WTC11 (cell line): ENCODE measurements around the gene PLET1. TPM values are rescaled to one million over a fixed set of nuclear protein-coding genes. Genes with fewer than 3 reads are reported as not detected.

Experiments used
- ATAC-seq: fragments of 200-7000 bp; cut with Tn5 transposase; 2 replicates; pipeline ENCODE4 v1.10.0; 2021; ENCODE audit warnings: mild to moderate bottlenecking, moderate library complexity
- CTCF ChIA-PET: fragments of 300-600 bp; sonication (Branson Sonifier 250); formaldehyde crosslinking; loops from one replicate; lab custom pipeline; 2021; ENCODE audit warnings: antibody characterized with exemption; lab: Charles Lee
- POLR2A ChIA-PET: fragments of 350-600 bp; sonication (Branson Sonifier 250); formaldehyde crosslinking; loops from one replicate; lab custom pipeline; 2021; ENCODE audit warnings: antibody characterized with exemption; lab: Charles Lee
- DNase-seq: peaks from one replicate; pipeline ENCODE4 v3.0.0; 2021; ENCODE audit warnings: low spot score
- H3K27ac Mint-ChIP-seq: 2 replicates; pipeline ENCODE4 v1.8.0; 2021; ENCODE audit warnings: mixed read lengths
- H3K27me3 Mint-ChIP-seq: 2 replicates; pipeline ENCODE4 v1.8.0; 2021; ENCODE audit warnings: low read depth, mild to moderate bottlenecking, moderate library complexity, mixed read lengths
- H3K36me3 Mint-ChIP-seq: 2 replicates; pipeline ENCODE4 v1.8.0; 2021; ENCODE audit warnings: mixed read lengths
- H3K4me1 Mint-ChIP-seq: 2 replicates; pipeline ENCODE4 v1.8.0; 2022; ENCODE audit warnings: mixed read lengths
- H3K4me3 Mint-ChIP-seq: 2 replicates; pipeline ENCODE4 v1.8.0; 2021; ENCODE audit warnings: mild to moderate bottlenecking, moderate library complexity, mixed read lengths
- H3K9me3 Mint-ChIP-seq: 2 replicates; pipeline ENCODE4 v1.8.0; 2021; ENCODE audit warnings: mixed read lengths
- ELF4 ChIP-seq: sonication (generic); formaldehyde crosslinking; IDR thresholded peaks from 2 replicates; pipeline ENCODE4 v1.8.1; 2022; ENCODE audit warnings: low read depth, mild to moderate bottlenecking, moderate library complexity, missing genetic modification reagents
- ESRRA ChIP-seq: sonication (generic); formaldehyde crosslinking; IDR thresholded peaks from 2 replicates; pipeline ENCODE4 v1.8.1; 2022; ENCODE audit warnings: mild to moderate bottlenecking, missing genetic modification reagents, borderline replicate concordance
- FOXP1 ChIP-seq: sonication (generic); formaldehyde crosslinking; IDR thresholded peaks from 2 replicates; pipeline ENCODE4 v1.8.0; 2022; ENCODE audit warnings: missing genetic modification reagents, mild to moderate bottlenecking, moderate library complexity, borderline replicate concordance
- JUN ChIP-seq: sonication (generic); formaldehyde crosslinking; IDR thresholded peaks from 2 replicates; pipeline ENCODE4 v1.8.0; 2023; ENCODE audit warnings: mild to moderate bottlenecking, missing genetic modification reagents
- NFYB ChIP-seq: sonication (generic); formaldehyde crosslinking; conservative IDR thresholded peaks from 2 replicates; pipeline ENCODE4 v1.8.0; 2022; ENCODE audit warnings: low read depth, missing genetic modification reagents
- NR1H2 ChIP-seq: sonication (generic); formaldehyde crosslinking; IDR thresholded peaks from 2 replicates; pipeline ENCODE4 v1.9.0; 2021; ENCODE audit warnings: mild to moderate bottlenecking, moderate library complexity, missing genetic modification reagents
- RELA ChIP-seq: sonication (generic); formaldehyde crosslinking; IDR thresholded peaks from 2 replicates; pipeline ENCODE4 v1.8.1; 2022; ENCODE audit warnings: missing genetic modification reagents, mild to moderate bottlenecking, borderline replicate concordance
- SMAD3 ChIP-seq: sonication (generic); formaldehyde crosslinking; IDR thresholded peaks from 2 replicates; pipeline ENCODE4 v1.8.0; 2022; ENCODE audit warnings: missing genetic modification reagents, mild to moderate bottlenecking, borderline replicate concordance
- TCF7 ChIP-seq: sonication (generic); formaldehyde crosslinking; IDR thresholded peaks from 2 replicates; pipeline ENCODE4 v1.8.0; 2022; ENCODE audit warnings: mild to moderate bottlenecking, low read depth, missing genetic modification reagents, moderate library complexity
- TEAD1 ChIP-seq: sonication (generic); formaldehyde crosslinking; IDR thresholded peaks from 2 replicates; pipeline ENCODE4 v1.8.0; 2022; ENCODE audit warnings: mild to moderate bottlenecking, missing genetic modification reagents
- ZNF121 ChIP-seq: sonication (generic); formaldehyde crosslinking; IDR thresholded peaks from 2 replicates; pipeline ENCODE4 v1.8.0; 2023; ENCODE audit warnings: missing genetic modification reagents
- ZNF219 ChIP-seq: sonication (generic); formaldehyde crosslinking; IDR thresholded peaks from 2 replicates; pipeline ENCODE4 v1.8.0; 2023; ENCODE audit warnings: missing genetic modification reagents, mild to moderate bottlenecking, borderline replicate concordance
- total RNA-seq: library from RNA; stranded (reverse); gene quantifications from 3 replicates; pipeline ENCODE4 v1.2.3, GENCODE V29; 2021
- TF ChIP-seq, protein P1 (sequence below): sonication (generic); formaldehyde crosslinking; IDR thresholded peaks from 2 replicates; pipeline ENCODE4 v1.8.0; 2022; ENCODE audit warnings: mild to moderate bottlenecking, missing genetic modification reagents
- TF ChIP-seq, protein P2 (sequence below): fragments of 250-450 bp; sonication (Bioruptor Pico); IDR thresholded peaks from 2 replicates; pipeline ENCODE4 v1.9.0; 2021; ENCODE audit warnings: moderate library complexity, mild to moderate bottlenecking, inconsistent platforms, borderline replicate concordance
- TF ChIP-seq, protein P3 (sequence below): sonication (generic); formaldehyde crosslinking; conservative IDR thresholded peaks from 2 replicates; pipeline ENCODE4 v1.8.1; 2022; ENCODE audit warnings: mild to moderate bottlenecking, missing genetic modification reagents
- TF ChIP-seq, protein P4 (sequence below): sonication (generic); formaldehyde crosslinking; IDR thresholded peaks from 2 replicates; pipeline ENCODE4 v1.8.1; 2022; ENCODE audit warnings: low read depth, missing genetic modification reagents, borderline replicate concordance
- TF ChIP-seq, protein P5 (sequence below): sonication (generic); formaldehyde crosslinking; IDR thresholded peaks from 2 replicates; pipeline ENCODE4 v1.8.0; 2023; ENCODE audit warnings: missing genetic modification reagents
- TF ChIP-seq, protein P6 (sequence below): sonication (generic); formaldehyde crosslinking; IDR thresholded peaks from 2 replicates; pipeline ENCODE4 v1.8.0; 2022; ENCODE audit warnings: mild to moderate bottlenecking, missing genetic modification reagents
- TF ChIP-seq, protein P7 (sequence below): fragments of 200-600 bp; IDR thresholded peaks from 2 replicates; pipeline ENCODE4 v1.8.0; 2022; ENCODE audit warnings: antibody characterized with exemption
- TF ChIP-seq, protein P8 (sequence below): sonication (generic); formaldehyde crosslinking; IDR thresholded peaks from 2 replicates; pipeline ENCODE4 v1.8.1; 2023; ENCODE audit warnings: mild to moderate bottlenecking, missing genetic modification reagents, moderate library complexity
- TF ChIP-seq, protein P9 (sequence below): sonication (generic); formaldehyde crosslinking; IDR thresholded peaks from 2 replicates; pipeline ENCODE4 v1.8.0; 2023; ENCODE audit warnings: missing genetic modification reagents, mild to moderate bottlenecking, borderline replicate concordance

Gene PLET1
- total RNA-seq, 1 experiment from 2014 or later, result not detected

DNA sequence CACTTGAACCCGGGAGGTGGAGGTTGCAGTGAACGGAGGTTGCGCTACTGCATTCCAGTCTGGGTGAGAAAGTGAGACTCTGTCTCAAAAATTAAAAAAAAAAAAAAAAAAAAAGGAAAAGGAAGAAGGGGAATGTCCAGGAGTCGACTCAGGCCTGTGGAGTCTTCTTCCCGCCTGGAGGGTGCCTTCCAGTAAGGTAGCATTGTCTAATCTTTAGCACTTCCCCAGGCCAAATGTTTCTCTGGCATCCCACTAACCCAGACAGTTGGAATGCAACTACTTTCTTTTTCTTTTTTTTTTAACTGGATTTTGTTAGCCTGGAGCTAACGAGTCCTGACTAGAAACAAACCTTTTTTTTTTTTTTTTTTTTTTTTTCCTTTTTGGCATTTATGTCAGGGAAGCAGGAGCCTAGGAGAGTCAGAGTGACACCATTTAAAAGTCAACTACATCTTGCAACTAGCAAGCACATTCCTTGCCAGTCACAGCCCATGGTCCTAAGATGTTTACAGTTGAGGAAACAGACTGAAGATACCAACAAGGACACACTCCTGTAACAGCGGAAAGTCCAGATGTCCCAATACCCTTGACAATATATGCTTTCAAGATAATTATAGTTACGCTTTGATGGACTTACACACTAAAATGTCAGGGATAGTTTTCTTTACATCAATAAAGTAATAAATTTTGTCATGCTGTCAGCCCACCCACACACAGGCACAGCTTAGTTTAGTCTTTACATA lies 10.6 kb downstream of the PLET1 start (continued):
- TF ChIP-seq TCF7 (CRISPR knock-in tag), result no peak
- TF ChIP-seq ZNF219 (CRISPR knock-in tag), result no peak
- no peak for TF ChIP-seq ESRRA (CRISPR knock-in tag)

DNA sequence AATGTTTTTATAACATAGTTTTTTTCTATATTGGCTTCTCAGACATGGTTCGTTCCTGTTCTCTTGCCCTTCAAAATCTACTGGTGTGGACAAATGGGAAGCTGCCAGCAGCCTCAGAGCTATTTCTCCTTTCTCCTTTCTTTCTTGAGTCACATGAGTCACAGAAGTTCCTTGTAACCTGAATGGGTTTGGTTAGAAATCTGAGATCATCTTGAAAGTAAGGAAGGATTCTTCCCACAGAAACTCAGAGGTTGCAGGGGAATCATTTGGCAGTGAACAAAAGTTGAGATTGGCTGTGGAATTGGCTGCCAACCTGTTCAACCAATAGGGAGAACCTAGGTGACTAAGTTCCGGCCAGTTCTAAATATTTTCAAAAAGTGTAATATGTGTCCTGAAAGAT lies 12.5 kb downstream of the PLET1 start:
- H3K9me3 Mint-ChIP-seq, result peaks cover 11% of the 10 kb centered on the region
- no peak overlapping the region for H3K27ac Mint-ChIP-seq
- POLR2A ChIA-PET, result no interaction called here
- TF ChIP-seq NFYB (CRISPR knock-in tag), result no peak
- TF ChIP-seq, protein P1, sequence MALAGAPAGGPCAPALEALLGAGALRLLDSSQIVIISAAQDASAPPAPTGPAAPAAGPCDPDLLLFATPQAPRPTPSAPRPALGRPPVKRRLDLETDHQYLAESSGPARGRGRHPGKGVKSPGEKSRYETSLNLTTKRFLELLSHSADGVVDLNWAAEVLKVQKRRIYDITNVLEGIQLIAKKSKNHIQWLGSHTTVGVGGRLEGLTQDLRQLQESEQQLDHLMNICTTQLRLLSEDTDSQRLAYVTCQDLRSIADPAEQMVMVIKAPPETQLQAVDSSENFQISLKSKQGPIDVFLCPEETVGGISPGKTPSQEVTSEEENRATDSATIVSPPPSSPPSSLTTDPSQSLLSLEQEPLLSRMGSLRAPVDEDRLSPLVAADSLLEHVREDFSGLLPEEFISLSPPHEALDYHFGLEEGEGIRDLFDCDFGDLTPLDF (CRISPR knock-in tag), result no peak
- TF ChIP-seq JUN (CRISPR knock-in tag), result no peak
- TF ChIP-seq, protein P2, sequence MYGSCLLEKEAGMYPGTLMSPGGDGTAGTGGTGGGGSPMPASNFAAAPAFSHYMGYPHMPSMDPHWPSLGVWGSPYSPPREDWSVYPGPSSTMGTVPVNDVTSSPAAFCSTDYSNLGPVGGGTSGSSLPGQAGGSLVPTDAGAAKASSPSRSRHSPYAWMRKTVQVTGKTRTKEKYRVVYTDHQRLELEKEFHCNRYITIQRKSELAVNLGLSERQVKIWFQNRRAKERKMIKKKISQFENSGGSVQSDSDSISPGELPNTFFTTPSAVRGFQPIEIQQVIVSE (CRISPR knock-in tag), result no peak
- TF ChIP-seq, protein P3, sequence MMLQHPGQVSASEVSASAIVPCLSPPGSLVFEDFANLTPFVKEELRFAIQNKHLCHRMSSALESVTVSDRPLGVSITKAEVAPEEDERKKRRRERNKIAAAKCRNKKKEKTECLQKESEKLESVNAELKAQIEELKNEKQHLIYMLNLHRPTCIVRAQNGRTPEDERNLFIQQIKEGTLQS, result no peak
- no peak for TF ChIP-seq FOXP1 (CRISPR knock-in tag)
- no peak for TF ChIP-seq TEAD1
- TF ChIP-seq, protein P4, sequence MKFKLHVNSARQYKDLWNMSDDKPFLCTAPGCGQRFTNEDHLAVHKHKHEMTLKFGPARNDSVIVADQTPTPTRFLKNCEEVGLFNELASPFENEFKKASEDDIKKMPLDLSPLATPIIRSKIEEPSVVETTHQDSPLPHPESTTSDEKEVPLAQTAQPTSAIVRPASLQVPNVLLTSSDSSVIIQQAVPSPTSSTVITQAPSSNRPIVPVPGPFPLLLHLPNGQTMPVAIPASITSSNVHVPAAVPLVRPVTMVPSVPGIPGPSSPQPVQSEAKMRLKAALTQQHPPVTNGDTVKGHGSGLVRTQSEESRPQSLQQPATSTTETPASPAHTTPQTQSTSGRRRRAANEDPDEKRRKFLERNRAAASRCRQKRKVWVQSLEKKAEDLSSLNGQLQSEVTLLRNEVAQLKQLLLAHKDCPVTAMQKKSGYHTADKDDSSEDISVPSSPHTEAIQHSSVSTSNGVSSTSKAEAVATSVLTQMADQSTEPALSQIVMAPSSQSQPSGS (CRISPR knock-in tag), result no peak
- TF ChIP-seq SMAD3 (CRISPR knock-in tag), result no peak
- no peak for TF ChIP-seq ELF4 (CRISPR knock-in tag)
- TF ChIP-seq RELA (CRISPR knock-in tag), result no peak
- TF ChIP-seq, protein P5, sequence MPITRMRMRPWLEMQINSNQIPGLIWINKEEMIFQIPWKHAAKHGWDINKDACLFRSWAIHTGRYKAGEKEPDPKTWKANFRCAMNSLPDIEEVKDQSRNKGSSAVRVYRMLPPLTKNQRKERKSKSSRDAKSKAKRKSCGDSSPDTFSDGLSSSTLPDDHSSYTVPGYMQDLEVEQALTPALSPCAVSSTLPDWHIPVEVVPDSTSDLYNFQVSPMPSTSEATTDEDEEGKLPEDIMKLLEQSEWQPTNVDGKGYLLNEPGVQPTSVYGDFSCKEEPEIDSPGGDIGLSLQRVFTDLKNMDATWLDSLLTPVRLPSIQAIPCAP (CRISPR knock-in tag), result no peak
- TF ChIP-seq NR1H2, result no peak
- TF ChIP-seq, protein P6, sequence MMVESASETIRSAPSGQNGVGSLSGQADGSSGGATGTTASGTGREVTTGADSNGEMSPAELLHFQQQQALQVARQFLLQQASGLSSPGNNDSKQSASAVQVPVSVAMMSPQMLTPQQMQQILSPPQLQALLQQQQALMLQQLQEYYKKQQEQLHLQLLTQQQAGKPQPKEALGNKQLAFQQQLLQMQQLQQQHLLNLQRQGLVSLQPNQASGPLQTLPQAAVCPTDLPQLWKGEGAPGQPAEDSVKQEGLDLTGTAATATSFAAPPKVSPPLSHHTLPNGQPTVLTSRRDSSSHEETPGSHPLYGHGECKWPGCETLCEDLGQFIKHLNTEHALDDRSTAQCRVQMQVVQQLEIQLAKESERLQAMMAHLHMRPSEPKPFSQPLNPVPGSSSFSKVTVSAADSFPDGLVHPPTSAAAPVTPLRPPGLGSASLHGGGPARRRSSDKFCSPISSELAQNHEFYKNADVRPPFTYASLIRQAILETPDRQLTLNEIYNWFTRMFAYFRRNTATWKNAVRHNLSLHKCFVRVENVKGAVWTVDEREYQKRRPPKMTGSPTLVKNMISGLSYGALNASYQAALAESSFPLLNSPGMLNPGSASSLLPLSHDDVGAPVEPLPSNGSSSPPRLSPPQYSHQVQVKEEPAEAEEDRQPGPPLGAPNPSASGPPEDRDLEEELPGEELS (CRISPR knock-in tag), result no peak
- TF ChIP-seq, protein P7, sequence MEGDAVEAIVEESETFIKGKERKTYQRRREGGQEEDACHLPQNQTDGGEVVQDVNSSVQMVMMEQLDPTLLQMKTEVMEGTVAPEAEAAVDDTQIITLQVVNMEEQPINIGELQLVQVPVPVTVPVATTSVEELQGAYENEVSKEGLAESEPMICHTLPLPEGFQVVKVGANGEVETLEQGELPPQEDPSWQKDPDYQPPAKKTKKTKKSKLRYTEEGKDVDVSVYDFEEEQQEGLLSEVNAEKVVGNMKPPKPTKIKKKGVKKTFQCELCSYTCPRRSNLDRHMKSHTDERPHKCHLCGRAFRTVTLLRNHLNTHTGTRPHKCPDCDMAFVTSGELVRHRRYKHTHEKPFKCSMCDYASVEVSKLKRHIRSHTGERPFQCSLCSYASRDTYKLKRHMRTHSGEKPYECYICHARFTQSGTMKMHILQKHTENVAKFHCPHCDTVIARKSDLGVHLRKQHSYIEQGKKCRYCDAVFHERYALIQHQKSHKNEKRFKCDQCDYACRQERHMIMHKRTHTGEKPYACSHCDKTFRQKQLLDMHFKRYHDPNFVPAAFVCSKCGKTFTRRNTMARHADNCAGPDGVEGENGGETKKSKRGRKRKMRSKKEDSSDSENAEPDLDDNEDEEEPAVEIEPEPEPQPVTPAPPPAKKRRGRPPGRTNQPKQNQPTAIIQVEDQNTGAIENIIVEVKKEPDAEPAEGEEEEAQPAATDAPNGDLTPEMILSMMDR, result no peak
- no peak for TF ChIP-seq ZNF121
- TF ChIP-seq, protein P8, sequence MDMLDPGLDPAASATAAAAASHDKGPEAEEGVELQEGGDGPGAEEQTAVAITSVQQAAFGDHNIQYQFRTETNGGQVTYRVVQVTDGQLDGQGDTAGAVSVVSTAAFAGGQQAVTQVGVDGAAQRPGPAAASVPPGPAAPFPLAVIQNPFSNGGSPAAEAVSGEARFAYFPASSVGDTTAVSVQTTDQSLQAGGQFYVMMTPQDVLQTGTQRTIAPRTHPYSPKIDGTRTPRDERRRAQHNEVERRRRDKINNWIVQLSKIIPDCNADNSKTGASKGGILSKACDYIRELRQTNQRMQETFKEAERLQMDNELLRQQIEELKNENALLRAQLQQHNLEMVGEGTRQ (CRISPR knock-in tag), result no peak
- TF ChIP-seq, protein P9, sequence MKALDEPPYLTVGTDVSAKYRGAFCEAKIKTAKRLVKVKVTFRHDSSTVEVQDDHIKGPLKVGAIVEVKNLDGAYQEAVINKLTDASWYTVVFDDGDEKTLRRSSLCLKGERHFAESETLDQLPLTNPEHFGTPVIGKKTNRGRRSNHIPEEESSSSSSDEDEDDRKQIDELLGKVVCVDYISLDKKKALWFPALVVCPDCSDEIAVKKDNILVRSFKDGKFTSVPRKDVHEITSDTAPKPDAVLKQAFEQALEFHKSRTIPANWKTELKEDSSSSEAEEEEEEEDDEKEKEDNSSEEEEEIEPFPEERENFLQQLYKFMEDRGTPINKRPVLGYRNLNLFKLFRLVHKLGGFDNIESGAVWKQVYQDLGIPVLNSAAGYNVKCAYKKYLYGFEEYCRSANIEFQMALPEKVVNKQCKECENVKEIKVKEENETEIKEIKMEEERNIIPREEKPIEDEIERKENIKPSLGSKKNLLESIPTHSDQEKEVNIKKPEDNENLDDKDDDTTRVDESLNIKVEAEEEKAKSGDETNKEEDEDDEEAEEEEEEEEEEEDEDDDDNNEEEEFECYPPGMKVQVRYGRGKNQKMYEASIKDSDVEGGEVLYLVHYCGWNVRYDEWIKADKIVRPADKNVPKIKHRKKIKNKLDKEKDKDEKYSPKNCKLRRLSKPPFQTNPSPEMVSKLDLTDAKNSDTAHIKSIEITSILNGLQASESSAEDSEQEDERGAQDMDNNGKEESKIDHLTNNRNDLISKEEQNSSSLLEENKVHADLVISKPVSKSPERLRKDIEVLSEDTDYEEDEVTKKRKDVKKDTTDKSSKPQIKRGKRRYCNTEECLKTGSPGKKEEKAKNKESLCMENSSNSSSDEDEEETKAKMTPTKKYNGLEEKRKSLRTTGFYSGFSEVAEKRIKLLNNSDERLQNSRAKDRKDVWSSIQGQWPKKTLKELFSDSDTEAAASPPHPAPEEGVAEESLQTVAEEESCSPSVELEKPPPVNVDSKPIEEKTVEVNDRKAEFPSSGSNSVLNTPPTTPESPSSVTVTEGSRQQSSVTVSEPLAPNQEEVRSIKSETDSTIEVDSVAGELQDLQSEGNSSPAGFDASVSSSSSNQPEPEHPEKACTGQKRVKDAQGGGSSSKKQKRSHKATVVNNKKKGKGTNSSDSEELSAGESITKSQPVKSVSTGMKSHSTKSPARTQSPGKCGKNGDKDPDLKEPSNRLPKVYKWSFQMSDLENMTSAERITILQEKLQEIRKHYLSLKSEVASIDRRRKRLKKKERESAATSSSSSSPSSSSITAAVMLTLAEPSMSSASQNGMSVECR, result no peak
- TF ChIP-seq, all 79 proteins: peak for 0
- no peak overlapping the region for H3K4me3 Mint-ChIP-seq
- H3K36me3 Mint-ChIP-seq, result peaks cover 4% of the 10 kb centered on the region; the same call in 1 of the 2 replicates
- no peak for ATAC-seq
- no peaks in the 10 kb centered on the region for H3K4me1 Mint-ChIP-seq
- H3K27me3 Mint-ChIP-seq, result peaks cover 15% of the 10 kb centered on the region
- DNase-seq, result no peak
- CTCF ChIA-PET, result interaction anchor here (1.4 kb wide), 1 partner anchor 1041 kb away, joined by 5 read pairs; no protein-coding TSS in a partner anchor
